ENCODE measurements around the gene RPL18.

- no peak for TF ChIP-seq CTCF (conservative IDR thresholded peaks at IDR 0.05 in 1 of 2, IDR thresholded peaks at IDR 0.05 in 1 of 2; ENCODE audit: extremely low read depth in 1 of 2, insufficient read depth in 1 of 2, low read depth in 1 of 2, low read length in 2 of 2)
- TF ChIP-seq EZH2 (IDR thresholded peaks at IDR 0.05; ENCODE audit: borderline replicate concordance, low read length) = no peak
Measured at GRCh38 chr19:48654299-48655059, 35.5 kb upstream of the RPL18 start.

Data from mammary epithelial cell (primary cell).